ENCODE measurements around the gene INSRR.

Gene INSRR

DNA sequence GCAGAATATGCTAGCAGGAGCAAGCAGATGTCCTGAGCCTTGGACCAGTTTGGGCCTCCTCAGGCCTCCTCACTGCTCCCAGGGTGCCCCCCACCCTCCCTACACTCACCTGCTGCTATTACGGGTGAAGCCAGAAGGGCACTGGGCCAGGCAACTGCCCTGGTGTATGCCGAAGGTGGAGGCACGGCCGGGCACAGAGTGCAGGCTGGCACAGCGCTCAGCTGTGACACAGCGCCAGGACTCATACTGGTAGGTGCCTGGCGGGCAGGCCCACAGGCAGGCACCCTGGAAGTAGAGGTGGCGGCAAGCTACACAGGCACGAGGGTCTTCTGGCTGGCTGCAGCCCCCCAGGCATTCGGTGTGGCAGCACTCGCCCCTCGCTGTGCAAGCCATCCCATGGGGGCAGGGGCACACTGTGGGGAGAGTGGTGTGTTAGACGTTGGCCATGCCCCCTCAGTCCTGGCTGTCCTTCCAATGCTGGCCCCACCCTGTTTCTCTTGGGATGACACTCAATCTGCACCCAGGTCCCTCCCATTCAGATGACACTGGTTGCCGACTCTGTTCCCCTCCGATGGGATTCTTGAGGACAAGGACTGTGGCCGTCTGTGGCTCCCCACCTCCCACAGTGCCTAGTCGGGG lies 7.0 kb downstream of the INSRR start:
- DNase-seq (ENCODE audit: low read depth in 2 of 2) = no peak

GRCh38 chr1:156849151-156849496 lies 9.8 kb downstream of the INSRR start:
- no peak for DNase-seq (ENCODE audit: low read depth in 2 of 2)

- DNase-seq (ENCODE audit: low read depth in 2 of 2) = peak; percentile 56 to 63
Observed at GRCh38 chr1:156848461-156849150, 10.3 kb downstream of the INSRR start.

DNA sequence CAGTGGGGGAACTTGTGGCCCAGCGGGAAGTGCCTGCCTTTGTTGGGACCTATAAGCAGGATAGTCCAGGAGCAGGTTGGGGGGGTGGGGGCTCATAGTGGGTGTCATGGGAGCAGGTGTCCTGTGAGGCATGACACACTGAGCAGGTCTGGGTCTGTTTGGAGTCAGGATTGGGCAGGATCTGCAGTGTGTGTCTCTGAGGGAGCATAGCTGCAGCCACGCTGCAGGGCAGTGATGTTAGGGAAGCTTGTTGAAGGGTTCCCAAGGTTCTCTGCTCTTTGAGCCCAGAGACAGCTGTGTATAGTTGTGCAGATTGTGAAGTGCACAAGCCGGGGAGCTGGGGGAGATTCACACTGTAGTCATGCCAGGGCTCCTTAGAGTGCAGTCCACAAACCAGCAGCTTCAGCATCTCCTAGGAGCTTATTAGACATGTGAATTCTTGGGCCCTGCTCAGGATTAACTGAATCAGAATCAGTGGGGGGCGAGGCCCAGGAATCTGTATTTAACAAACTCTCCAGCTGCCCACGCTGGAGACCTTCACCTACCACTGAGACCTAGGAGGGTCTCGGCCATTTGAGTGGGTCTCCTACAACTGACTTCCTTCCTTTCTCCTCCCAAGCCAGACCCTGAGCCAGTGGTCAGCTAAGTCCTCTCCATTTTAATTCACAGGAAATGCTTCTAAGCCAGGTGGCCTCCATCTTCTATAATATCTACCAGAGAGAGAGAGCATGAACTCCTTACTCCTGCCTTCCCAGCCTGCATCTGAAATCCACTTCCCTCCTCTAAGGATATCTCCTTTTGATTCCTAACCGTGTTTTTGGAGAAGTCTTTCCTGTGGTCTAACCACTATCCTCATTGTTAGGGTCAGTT lies 11.1 kb downstream of the INSRR start:
- no peak for DNase-seq (ENCODE audit: low read depth in 2 of 2)

DNA sequence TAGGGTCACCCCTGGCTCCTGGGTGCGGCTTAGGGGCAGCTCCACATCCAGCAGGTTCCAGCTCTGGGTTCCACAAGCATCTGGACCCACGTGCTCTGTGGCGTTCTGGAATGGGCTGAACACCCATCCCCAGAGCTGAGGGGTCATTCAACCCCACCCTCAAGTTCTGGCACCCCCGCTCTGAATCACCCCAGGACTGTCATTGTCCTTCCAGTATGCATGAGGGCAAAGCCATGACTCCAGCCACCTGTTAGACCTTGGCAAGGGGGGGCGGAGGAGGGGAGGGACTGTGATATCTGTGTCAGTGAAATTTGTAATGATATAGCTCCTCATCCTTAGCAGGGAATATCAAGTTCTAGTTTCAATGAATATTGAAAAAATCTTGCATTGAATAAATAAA lies 12.3 kb downstream of the INSRR start:
- no peak for DNase-seq (ENCODE audit: low read depth in 2 of 2)

DNA sequence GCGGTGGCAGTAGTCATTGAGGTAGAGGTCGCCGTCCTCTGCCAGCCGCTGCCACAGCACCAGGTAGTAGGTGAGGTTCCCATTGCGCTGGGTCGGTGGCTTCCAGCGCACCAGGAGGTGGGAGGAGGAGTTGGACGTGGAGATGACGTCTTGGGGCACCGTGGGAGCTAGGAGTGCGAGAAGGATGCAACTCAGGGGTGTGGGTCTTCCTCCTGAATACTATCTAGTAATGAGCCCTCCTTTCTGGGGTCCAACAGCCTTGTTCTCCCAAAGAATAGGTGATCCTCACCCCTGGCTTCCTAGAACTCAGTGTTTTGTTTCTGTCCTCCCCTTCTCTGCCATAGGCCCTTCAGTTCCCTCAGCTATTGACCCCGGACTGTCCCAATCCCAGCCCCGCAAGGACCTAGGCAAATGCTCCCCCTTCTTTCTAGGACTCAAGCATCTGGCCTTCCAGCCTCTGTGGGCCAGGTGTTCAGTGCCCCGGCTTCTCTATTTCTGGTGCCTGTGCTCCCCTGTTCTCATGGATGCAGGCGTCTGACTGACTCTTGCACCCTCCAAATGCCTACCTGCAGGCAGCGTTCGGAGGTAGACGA lies 12.9 kb downstream of the INSRR start:
- DNase-seq (ENCODE audit: low read depth in 2 of 2) = no peak

DNA sequence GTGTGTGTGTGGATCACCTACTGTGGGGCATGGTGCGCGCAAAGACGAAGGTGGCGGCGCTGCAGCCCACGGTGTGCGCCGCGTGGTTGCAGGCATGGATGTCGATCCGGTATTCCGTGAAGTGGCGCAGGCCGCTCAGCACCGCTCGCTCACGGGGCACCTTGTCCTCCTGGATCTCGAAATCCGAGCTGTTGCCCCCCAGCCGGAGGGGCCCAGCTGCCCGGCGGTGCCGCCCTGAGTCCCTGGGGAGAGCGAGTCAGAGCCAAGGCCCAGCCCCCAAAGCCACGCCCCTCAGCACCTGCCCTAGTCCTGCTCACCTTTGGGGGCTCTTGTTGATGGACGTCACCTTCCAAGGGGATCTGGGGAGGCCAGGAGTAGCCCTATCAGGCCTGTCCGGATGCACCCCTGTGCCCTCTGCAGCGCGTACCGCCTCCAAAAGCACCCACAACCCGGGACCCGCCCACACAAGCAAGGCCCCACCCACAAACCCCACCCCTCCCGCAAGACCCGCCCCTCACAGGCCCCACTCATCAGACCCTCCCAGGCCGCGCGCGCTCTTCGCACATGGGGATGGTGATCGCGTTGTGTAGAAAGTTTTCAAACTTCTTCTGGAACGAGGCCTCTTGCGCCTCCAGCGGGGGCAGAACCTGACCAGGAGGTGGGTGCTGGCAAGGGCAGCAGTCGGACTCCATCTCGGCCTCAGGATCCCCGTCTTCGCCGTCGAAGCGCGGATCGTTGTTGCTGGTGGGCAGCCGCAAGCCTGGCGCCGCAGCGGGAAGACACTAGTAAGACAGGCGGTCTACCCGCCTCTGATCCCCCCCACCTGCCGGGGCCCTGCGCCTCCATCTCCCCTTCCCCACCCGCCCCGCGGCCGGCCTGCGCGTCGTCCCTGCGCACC lies 13.6 kb downstream of the INSRR start:
- peak in 1 of 2 donors; percentile 22 for DNase-seq (ENCODE audit: low read depth in 2 of 2)

GRCh38 chr1:156844638-156845037 lies 14.3 kb downstream of the INSRR start:
- DNase-seq (ENCODE audit: low read depth in 2 of 2) = no peak

GRCh38 chr1:156844102-156844501 lies 14.8 kb downstream of the INSRR start:
- DNase-seq (ENCODE audit: low read depth in 2 of 2) = no peak

DNA sequence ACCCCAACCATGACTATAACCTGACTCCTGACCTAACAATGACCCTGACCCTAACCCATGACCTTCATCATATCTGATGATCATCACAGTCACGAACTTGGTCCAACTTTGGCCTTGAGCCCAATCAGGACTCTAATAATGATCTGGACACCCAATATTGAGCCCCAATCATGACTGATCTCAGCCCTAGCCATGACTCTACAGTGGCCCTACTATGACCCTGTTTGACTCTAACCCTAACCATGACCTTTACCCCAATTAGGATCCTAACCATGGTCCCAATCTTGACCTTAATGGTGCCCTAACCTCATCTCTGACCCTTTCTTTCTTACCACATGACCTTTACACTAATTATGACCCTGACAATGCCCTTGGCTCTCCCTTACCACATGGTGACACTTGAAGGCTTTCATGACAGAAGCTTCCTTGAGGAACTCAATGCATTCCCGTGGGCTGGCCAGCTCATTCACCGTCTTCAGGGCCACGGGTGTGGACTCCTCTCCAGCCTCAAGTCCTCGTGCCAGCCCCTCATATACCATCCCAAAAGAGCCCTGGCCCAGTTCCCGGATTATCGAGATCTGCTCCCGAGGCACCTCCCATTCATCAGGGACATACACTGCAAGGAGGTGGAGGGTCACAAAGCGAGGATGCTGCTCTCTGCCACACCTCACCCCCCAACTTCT lies 16.2 kb downstream of the INSRR start:
- no peak for DNase-seq (ENCODE audit: low read depth in 2 of 2)

DNA sequence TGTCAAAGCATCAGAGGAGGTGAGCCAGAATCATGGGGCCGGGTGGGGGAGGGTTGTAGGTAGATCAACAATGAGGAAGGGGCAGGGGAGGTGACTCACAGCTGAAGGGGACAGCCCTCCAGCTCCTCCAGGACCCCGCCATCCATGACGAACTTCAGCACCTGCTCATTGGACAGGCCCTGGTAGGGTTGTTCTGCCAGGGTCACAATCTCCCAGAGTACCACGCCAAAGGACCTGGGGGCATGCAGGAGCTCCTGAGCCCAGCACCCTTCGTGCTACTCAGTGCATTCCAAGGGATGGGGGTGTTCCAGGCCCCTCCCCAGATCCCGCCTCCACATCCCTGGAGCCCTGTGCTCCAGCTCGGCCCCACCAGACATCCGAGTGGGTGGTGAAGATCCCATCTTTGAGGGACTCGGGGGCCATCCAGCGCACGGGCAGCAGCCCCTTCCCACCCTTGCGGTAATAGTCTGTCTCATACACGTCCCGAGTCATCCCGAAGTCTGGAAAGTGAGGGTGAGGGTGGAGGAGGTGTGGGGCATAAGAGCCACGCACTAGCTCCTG lies 17.5 kb downstream of the INSRR start:
- DNase-seq (ENCODE audit: low read depth in 2 of 2) = no peak

- DNase-seq (ENCODE audit: low read depth in 2 of 2) = no peak
Observed at GRCh38 chr1:156840898-156841279, 18.0 kb downstream of the INSRR start.

- no peak for DNase-seq (ENCODE audit: low read depth in 2 of 2)
Observed at GRCh38 chr1:156840186-156840897, 18.6 kb downstream of the INSRR start.

GRCh38 chr1:156839426-156840109 lies 19.3 kb downstream of the INSRR start:
- no peak for DNase-seq (ENCODE audit: low read depth in 2 of 2)

- no peak for DNase-seq (ENCODE audit: low read depth in 2 of 2)
Observed at GRCh38 chr1:156838972-156839371, 19.9 kb downstream of the INSRR start.

DNA sequence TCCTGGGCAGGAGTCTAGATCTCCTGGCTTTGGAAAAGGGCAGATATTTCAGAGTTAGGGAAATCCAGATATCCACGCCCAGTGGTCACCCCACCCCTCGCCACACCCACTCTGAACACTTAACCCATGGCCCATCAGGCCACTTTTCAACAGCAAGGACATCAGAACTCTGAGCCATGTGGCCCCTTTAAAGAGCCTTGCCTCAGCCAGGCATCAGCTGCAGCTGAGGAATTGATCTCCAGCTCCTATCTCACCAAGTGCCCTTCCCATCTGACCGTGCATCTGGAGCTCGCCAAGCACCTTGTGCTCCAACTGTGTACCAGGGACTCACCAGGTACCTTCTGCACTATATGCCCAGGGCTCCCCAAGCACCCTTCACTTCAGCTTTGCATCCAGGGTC lies 22.0 kb downstream of the INSRR start:
- DNase-seq (ENCODE audit: low read depth in 2 of 2) = no peak

DNA sequence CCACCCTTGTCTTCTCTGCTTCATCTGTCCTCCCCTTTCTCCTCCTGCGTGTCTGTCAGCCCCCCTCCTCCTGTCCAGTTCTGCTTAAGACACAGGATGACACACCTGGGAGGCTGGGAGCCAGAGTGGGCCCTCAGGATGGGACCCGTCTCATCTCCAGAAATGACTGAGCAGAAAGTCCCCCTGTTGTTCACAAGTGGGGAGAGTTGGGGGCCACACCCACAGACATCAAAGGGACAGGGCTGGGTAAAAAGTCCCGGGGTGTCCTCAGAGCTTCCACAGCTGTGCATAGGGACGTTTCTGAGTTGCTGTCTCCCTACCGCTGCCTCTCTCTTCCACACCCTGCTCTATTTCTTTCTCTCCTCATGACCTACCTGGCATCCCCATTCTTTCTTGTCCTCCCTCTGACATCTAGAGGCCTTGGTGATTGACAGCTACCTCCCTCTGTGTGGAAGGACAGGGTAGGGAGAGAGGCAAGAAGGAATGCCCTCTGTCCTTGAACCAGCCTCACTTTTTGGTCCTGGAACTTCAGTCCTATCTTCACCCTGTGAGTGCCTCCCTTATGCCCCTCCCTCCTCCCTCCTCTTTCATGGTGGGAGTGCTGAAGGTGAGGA lies 22.8 kb downstream of the INSRR start:
- peak in 1 of 2 donors; percentile 50 for DNase-seq (ENCODE audit: low read depth in 2 of 2)

DNA sequence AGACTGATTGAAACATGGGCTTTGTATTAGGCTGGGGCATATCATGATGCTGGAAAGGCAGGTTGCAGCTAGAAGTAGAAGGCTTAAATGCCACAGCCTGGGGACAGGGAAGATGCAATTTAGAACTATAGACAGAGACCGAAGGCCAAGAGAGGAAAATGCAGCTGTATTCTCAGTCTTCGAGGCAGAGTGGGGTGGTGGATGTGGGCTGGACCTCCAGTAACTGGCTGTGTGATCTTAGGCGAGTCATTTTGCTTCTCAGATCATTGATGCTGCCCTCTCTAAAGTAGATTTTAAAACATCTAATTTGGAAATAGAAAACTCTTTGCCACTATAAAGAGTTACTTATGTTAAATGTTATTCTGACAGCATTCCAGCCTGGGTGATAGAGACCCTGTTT lies 24.6 kb downstream of the INSRR start:
- no peak for DNase-seq (ENCODE audit: low read depth in 2 of 2)

DNA sequence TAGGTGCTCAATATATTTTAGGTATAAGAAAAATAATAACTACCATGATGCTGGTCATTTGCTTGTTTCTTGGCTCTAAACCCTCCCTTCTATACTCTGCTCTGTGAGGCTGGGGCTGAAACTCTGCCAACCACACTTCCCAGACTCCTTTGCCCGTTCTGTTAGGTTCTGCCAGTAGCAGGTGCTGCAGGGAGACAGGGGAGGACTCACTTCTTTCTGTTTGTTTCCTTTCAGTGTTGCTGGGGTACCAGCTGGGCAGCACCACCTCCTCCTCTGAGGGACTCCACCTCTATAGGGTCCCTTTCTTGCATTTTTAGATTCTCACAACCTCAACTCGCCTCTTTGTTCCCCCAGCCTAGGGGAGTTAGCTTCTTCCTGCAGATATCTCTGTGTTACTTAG lies 25.3 kb downstream of the INSRR start:
- no peak for DNase-seq (ENCODE audit: low read depth in 2 of 2)
